K562 (cell line): ENCODE data around the gene RNF44. TPM values are rescaled to one million over a fixed set of nuclear protein-coding genes. Genes with fewer than 3 reads are reported as not detected.

Source experiments
- ATAC-seq: fragments of 200-7000 bp; cut with Tn5 transposase; 3 replicates; pipeline ENCODE4 v1.9.1; 2020; ENCODE audit warnings: moderate library complexity
- BruUV-seq: library from RNA; stranded (reverse); fragments of 400-500 nt; replicated peaks from 2 replicates; lab custom pipeline; 2021; lab: Mats Ljungman, UMichigan
- CTCF ChIA-PET: fragments of 300-600 bp; formaldehyde crosslinking; extraction: SDS; loops from one replicate; lab custom pipeline; 2021; ENCODE audit warnings: low intra/inter-chr PET ratio; lab: Yijun Ruan, JAX
- POLR2A ChIA-PET: fragments of 300-600, 350-650 bp; sonication (Branson Sonifier 250); formaldehyde crosslinking; extraction: SDS; loops from one replicate; lab custom pipeline; 2021; ENCODE audit warnings: antibody characterized with exemption, inconsistent platforms; lab: Yijun Ruan, JAX
- DNase-seq, 4 experiments: peaks; one replicate each; pipeline versions ENCODE4 v3.0.0 to v3.0.0-alpha.2; 2011 to 2018; ENCODE audit warnings: low spot score in 3 of 4, mixed read lengths in 3 of 4; ENCODE audit errors: extremely low read depth in 1 of 4
- FAIRE-seq: peaks from 2 replicates; lab custom pipeline; 2011; peaks lifted over from hg19 to GRCh38; lab: Jason Lieb, UNC
- H2AFZ ChIP-seq: 2 replicates; pipeline ENCODE4 v1.6.0; 2011; ENCODE audit warnings: low read depth, low read length, control low read depth, inconsistent platforms
- H3K27ac ChIP-seq: fragments of 200-600 bp; 3 replicates; pipeline ENCODE4 v1.8.0; 2011; ENCODE audit warnings: low read depth, mild to moderate bottlenecking, control low read depth, inconsistent platforms, low read length, moderate library complexity, mixed read lengths; ENCODE audit errors: extremely low read depth
- H3K27me3 ChIP-seq, 2 experiments: fragments of 300-600 bp in 1 of 2; 2 replicates in 1 of 2; 3 replicates in 1 of 2; pipeline versions ENCODE4 v1.6.0 to v1.8.0; 2011; ENCODE audit warnings: inconsistent platforms in 2 of 2, low read length in 2 of 2, mild to moderate bottlenecking in 1 of 2, mixed read lengths in 1 of 2, moderate library complexity in 1 of 2; ENCODE audit not compliant: control insufficient read depth in 2 of 2, insufficient read depth in 2 of 2
- H3K36me3 ChIP-seq: fragments of 300-600 bp; 3 replicates; pipeline ENCODE4 v1.8.0; 2011; ENCODE audit warnings: mild to moderate bottlenecking, low read length, inconsistent platforms; ENCODE audit not compliant: control insufficient read depth, insufficient read depth
- H3K4me1 ChIP-seq, 2 experiments: fragments of 200-600 bp in 1 of 2; replicated peaks in 1 of 2; 2 replicates in 1 of 2; 3 replicates in 1 of 2; pipeline versions ENCODE4 v1.5.1 to v1.8.0; 2011; ENCODE audit warnings: inconsistent platforms in 2 of 2, low read length in 2 of 2, mild to moderate bottlenecking in 1 of 2, mixed read lengths in 1 of 2, moderate library complexity in 1 of 2; ENCODE audit not compliant: control insufficient read depth in 2 of 2, insufficient read depth in 2 of 2
- H3K4me2 ChIP-seq: 2 replicates; pipeline ENCODE4 v1.6.1; 2011; ENCODE audit warnings: low read length, control low read depth, inconsistent platforms, mixed read lengths; ENCODE audit not compliant: insufficient read depth
- H3K4me3 ChIP-seq: fragments of 200-600 bp; sonication (generic), shearing (Covaris generic); 2 replicates; pipeline ENCODE4 v1.5.1; 2016; ENCODE audit warnings: control low read depth, inconsistent platforms
- H3K79me2 ChIP-seq: fragments of 200-600 bp; 3 replicates; pipeline ENCODE4 v1.8.0; 2011; ENCODE audit warnings: low read length, inconsistent platforms; ENCODE audit not compliant: control insufficient read depth, insufficient read depth
- H3K9ac ChIP-seq, 2 experiments: 2 replicates each; pipeline versions ENCODE4 v1.6.0 to v1.6.1; 2011; ENCODE audit warnings: low read depth in 2 of 2, low read length in 2 of 2, control low read depth in 1 of 2, inconsistent platforms in 1 of 2, mild to moderate bottlenecking in 1 of 2, mixed read lengths in 1 of 2; ENCODE audit not compliant: insufficient read depth in 1 of 2
- H3K9me1 ChIP-seq: one replicate; pipeline ENCODE4 v1.6.0; 2011; ENCODE audit warnings: inconsistent platforms, mild to moderate bottlenecking, low read length, moderate library complexity; ENCODE audit not compliant: control insufficient read depth, insufficient read depth
- H3K9me3 ChIP-seq: replicated peaks from 2 replicates; pipeline ENCODE4 v1.5.1; 2011; ENCODE audit warnings: low read depth, low read length, inconsistent platforms; ENCODE audit not compliant: control insufficient read depth, insufficient read depth
- H4K20me1 ChIP-seq: replicated peaks from 2 replicates; pipeline ENCODE4 v1.6.1; 2011; ENCODE audit warnings: low read length, inconsistent platforms, mixed read lengths; ENCODE audit not compliant: control insufficient read depth, insufficient read depth
- DIDO1 ChIP-seq: fragments of 450-650 bp; IDR thresholded peaks from 2 replicates; pipeline ENCODE4 v1.6.1; 2016; ENCODE audit warnings: low read depth, missing biosample characterization, missing genetic modification characterization
- DNMT1 ChIP-seq: fragments of 450-650 bp; IDR thresholded peaks from 2 replicates; pipeline ENCODE4 v1.6.1; 2016; ENCODE audit warnings: antibody characterized with exemption, mild to moderate bottlenecking
- HNRNPK ChIP-seq: fragments of 200-400 bp; formaldehyde crosslinking; IDR thresholded peaks from one replicate; pipeline ENCODE4 v1.6.1; 2018; ENCODE audit warnings: mild to moderate bottlenecking, low read depth, low read length; ENCODE audit not compliant: poor library complexity, severe bottlenecking
- JUNB ChIP-seq: fragments of 450-650 bp; formaldehyde crosslinking; conservative IDR thresholded peaks from 2 replicates; pipeline ENCODE4 v1.4.0; 2020; ENCODE audit warnings: mild to moderate bottlenecking
- KDM4B ChIP-seq, 2 experiments: fragments of 450-650 bp in 1 of 2; sonication (generic) in 1 of 2; IDR thresholded peaks; 2 replicates each; pipeline ENCODE4 v1.6.1; 2016 to 2017; ENCODE audit warnings: borderline replicate concordance in 2 of 2, antibody characterized with exemption in 1 of 2, low read depth in 1 of 2, mild to moderate bottlenecking in 1 of 2
- MCM7 ChIP-seq, 2 experiments: fragments of 450-650 bp; IDR thresholded peaks; 2 replicates each; pipeline ENCODE4 v1.6.1; 2016 to 2018
- MEIS2 ChIP-seq: fragments of 450-650 bp; IDR thresholded peaks from 2 replicates; pipeline ENCODE4 v1.6.1; 2014; ENCODE audit warnings: mild to moderate bottlenecking; ENCODE audit not compliant: partially characterized antibody
- PHF8 ChIP-seq: fragments of 200-600 bp; sonication (generic); IDR thresholded peaks from 2 replicates; pipeline ENCODE4 v1.6.1; 2012; ENCODE audit warnings: mixed run types, mild to moderate bottlenecking, inconsistent platforms, low read length, moderate library complexity, borderline replicate concordance
- PRPF4 ChIP-seq: fragments of 200-400 bp; formaldehyde crosslinking; IDR thresholded peaks from one replicate; pipeline ENCODE4 v1.6.1; 2017; ENCODE audit warnings: low read length, low read depth, mild to moderate bottlenecking; ENCODE audit not compliant: insufficient read depth, poor library complexity, severe bottlenecking
- SIN3B ChIP-seq: fragments of 450-650 bp; IDR thresholded peaks from 2 replicates; pipeline ENCODE4 v1.6.1; 2017; ENCODE audit warnings: low read depth, mild to moderate bottlenecking, moderate library complexity
- SMAD4 ChIP-seq: fragments of 250-450 bp; sonication (Bioruptor Pico); conservative IDR thresholded peaks from 2 replicates; pipeline ENCODE4 v1.8.0; 2021; ENCODE audit warnings: inconsistent platforms, mild to moderate bottlenecking, moderate library complexity
- TBL1XR1 ChIP-seq, 2 experiments: IDR thresholded peaks; 2 replicates each; pipeline ENCODE4 v1.6.1; 2012; ENCODE audit warnings: improper control_type of control experiment in 2 of 2, low read length in 2 of 2, mild to moderate bottlenecking in 1 of 2
- YY1 ChIP-seq, 3 experiments: IDR thresholded peaks; 2 replicates each; pipeline ENCODE4 v1.6.1; 2011; ENCODE audit warnings: low read length in 2 of 3, mild to moderate bottlenecking in 2 of 3, moderate library complexity in 2 of 3, borderline replicate concordance in 1 of 3, control low read depth in 1 of 3, low read depth in 1 of 3; ENCODE audit not compliant: insufficient read depth in 3 of 3, insufficient replicate concordance in 2 of 3, control insufficient read depth in 1 of 3, insufficient read length in 1 of 3; ENCODE audit errors: extremely low read depth in 1 of 3
- ZBTB1 ChIP-seq: sonication (generic); formaldehyde crosslinking; IDR thresholded peaks from 2 replicates; pipeline ENCODE4 v1.8.1; 2023; ENCODE audit warnings: missing genetic modification reagents, low read depth, mild to moderate bottlenecking, borderline replicate concordance
- ZNF324 ChIP-seq: fragments of 250-450 bp; sonication (Bioruptor Pico); IDR thresholded peaks from 2 replicates; pipeline ENCODE4 v1.4.0; 2020; ENCODE audit warnings: mild to moderate bottlenecking
- ZZZ3 ChIP-seq: fragments of 450-650 bp; IDR thresholded peaks from 2 replicates; pipeline ENCODE4 v1.6.1; 2016; ENCODE audit warnings: antibody characterized with exemption, mild to moderate bottlenecking, moderate library complexity
- WGBS: fragments of 100-300 bp; shearing (Covaris generic); methylation state at CpG from one replicate; pipeline ENCODE4 v1.1.6; 2016; ENCODE audit warnings: low coverage, mixed read lengths; ENCODE audit not compliant: insufficient coverage; ENCODE audit errors: missing lambda C conversion rate; 5-methylcytosine and 5-hydroxymethylcytosine counted together
- in situ Hi-C: fragments of 300-500 bp; cut with MboI; formaldehyde crosslinking; loops from 4 replicates; pipeline ENCODE4 v1.15.0; 2018; ENCODE audit warnings: inconsistent platforms, mixed read lengths
- intact Hi-C: fragments of 100-400 bp; cut with micrococcal nuclease; formaldehyde crosslinking; loops from 2 replicates; pipeline ENCODE4 v1.14.2; 2022
- polyA plus RNA-seq, 8 experiments: library from polyadenylated mRNA; depleted of rRNA in 4 of 8; stranded (reverse) in 5 of 8; unstranded in 3 of 8; fragments of >200 nt; fragmentation: Nextera tagmentation in 2 of 8; fragmentation: Illumina TruSeq in 1 of 8; extraction: Ambion mirVana in 2 of 8; extraction: Trizol in 1 of 8; gene quantifications; 2 replicates each; pipeline versions ENCODE4 v1.2.1 to v1.2.3, GENCODE V29; 2011 to 2014; ENCODE audit warnings: inconsistent platforms in 1 of 8, missing spikeins in 1 of 8
- total RNA-seq, 7 experiments: library from RNA; depleted of rRNA in 6 of 7; stranded (reverse); fragments of >200 nt in 6 of 7; fragmentation: Illumina TruSeq in 2 of 7; extraction: Trizol in 2 of 7; gene quantifications; 2 replicates each; pipeline versions ENCODE4 v1.2.1 to v1.2.3, GENCODE V29; 2011 to 2021; ENCODE audit warnings: low replicate concordance in 1 of 7
- TF ChIP-seq, protein P1 (sequence below): sonication (generic); formaldehyde crosslinking; IDR thresholded peaks from 2 replicates; pipeline ENCODE4 v1.8.0; 2023; ENCODE audit warnings: mild to moderate bottlenecking, missing genetic modification reagents

RNF44 gene
- total and polyA plus RNA-seq, 9 of the 15 experiments (the other 6 are each of a cell fraction or from before 2014, with no cell fraction given), result 1.6 to 82.6 (median 7.4) TPM

DNA sequence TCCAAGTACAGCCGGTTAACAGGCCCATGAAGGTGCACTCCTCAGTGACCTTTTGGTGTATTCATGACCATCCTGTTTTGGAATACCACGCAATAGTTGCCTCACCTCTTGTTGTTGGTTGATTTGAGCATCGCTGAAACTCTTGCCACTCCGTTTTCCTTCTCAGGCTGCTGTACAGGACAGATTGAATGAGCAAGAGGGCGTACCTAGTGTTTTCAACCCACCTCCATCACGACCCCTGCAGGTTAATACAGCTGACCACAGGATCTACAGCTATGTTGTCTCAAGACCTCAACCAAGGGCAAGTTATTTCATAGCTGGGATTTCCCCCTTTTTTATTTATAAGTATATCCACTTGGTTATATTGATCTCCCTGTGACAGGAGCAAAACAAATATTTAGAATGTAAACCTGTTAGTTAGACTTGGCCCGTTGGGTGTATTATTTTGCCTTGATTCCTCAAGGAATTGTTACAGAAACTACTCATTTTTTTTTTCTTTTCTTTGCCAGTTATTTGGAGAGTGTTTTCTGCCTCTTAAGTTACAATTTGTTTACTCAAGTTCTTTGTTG lies 50.9 kb downstream of the RNF44 start (continued):
- no peak for TF ChIP-seq HNRNPK
- TF ChIP-seq MEIS2, result no peak
- TF ChIP-seq KDM4B (IDR thresholded peaks at IDR 0.05; ENCODE audit: borderline replicate concordance in 2 of 2, low read depth in 1 of 2), result no peak
- no peak for TF ChIP-seq ZZZ3

DNA sequence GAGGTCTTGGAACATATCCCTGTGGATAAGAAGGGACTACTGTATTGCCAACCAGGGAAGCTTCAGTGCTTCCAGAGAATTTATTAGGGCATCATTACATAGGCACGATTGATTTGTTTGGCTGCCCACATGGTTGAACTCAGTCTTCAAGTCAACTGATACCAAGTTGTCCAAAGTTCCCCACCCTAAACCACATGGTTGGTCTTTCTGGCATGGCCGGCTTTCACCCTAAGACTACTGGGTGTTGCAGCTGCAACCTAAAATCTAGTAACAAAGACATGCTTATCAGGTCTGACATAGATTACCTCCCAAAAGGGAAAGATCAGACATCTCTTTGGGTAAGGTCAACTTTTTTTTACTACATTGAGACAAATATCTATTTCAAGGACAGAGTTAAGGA lies 52.0 kb downstream of the RNF44 start:
- H3K79me2 ChIP-seq, result peaks cover 27% of the 10 kb centered on the region
- H3K4me2 ChIP-seq, result no peak overlapping the region
- no peak for FAIRE-seq
- 56% methylated on average over 2 of the region's 2 CpGs for WGBS
- intact Hi-C loops (loop anchor here (10.0 kb wide), 1 partner anchor 70 kb away; the partner anchor contains the start of gene CLTB), in situ Hi-C loops (no loop called here)
- no peak for ATAC-seq
- H3K27ac ChIP-seq, result no peak overlapping the region
- H2AFZ ChIP-seq, result no peak overlapping the region
- peaks cover 71% of the 10 kb centered on the region for H3K36me3 ChIP-seq
- BruUV-seq, result no TSS peak
- no peaks in the 10 kb centered on the region for H4K20me1 ChIP-seq
- ChIA-PET CTCF (no interaction called here), POLR2A (interaction anchor here (1.0 to 1.2 kb wide), 2 partner anchors 23 to 97 kb away, joined by 3 read pairs; partner anchors contain the start of genes HIGD2A and NOP16)
- no peak for DNase-seq
- H3K4me3 ChIP-seq, result no peak overlapping the region
- no peak overlapping the region for H3K9ac ChIP-seq
- H3K27me3 ChIP-seq, result no peaks in the 10 kb centered on the region
- H3K9me3 ChIP-seq, result no peaks in the 10 kb centered on the region
- no peaks in the 10 kb centered on the region for H3K9me1 ChIP-seq
- peaks cover 0 to 4% of the 10 kb centered on the region in 2 experiments; a peak in 2 of 5 replicates for H3K4me1 ChIP-seq
- TF ChIP-seq DIDO1 (no peak), MCM7 (IDR thresholded peaks at IDR 0.05) (no peak), PRPF4 (no peak), TBL1XR1 (IDR thresholded peaks at IDR 0.05; ENCODE audit: low read length in 2 of 2) (no peak), HNRNPK (no peak), DNMT1 (no peak), YY1 (IDR thresholded peaks at IDR 0.05; ENCODE audit: borderline replicate concordance in 1 of 3, control insufficient read depth in 1 of 3, extremely low read depth in 1 of 3, insufficient read depth in 3 of 3, insufficient read length in 1 of 3, insufficient replicate concordance in 2 of 3, low read depth in 1 of 3, low read length in 2 of 3) (no peak), JUNB (CRISPR knock-in tag) (no peak), PHF8 (no peak), SMAD4 (CRISPR knock-in tag) (no peak), SIN3B (no peak), ZNF324 (CRISPR knock-in tag) (no peak), ZBTB1 (no peak)
- TF ChIP-seq, protein P1, sequence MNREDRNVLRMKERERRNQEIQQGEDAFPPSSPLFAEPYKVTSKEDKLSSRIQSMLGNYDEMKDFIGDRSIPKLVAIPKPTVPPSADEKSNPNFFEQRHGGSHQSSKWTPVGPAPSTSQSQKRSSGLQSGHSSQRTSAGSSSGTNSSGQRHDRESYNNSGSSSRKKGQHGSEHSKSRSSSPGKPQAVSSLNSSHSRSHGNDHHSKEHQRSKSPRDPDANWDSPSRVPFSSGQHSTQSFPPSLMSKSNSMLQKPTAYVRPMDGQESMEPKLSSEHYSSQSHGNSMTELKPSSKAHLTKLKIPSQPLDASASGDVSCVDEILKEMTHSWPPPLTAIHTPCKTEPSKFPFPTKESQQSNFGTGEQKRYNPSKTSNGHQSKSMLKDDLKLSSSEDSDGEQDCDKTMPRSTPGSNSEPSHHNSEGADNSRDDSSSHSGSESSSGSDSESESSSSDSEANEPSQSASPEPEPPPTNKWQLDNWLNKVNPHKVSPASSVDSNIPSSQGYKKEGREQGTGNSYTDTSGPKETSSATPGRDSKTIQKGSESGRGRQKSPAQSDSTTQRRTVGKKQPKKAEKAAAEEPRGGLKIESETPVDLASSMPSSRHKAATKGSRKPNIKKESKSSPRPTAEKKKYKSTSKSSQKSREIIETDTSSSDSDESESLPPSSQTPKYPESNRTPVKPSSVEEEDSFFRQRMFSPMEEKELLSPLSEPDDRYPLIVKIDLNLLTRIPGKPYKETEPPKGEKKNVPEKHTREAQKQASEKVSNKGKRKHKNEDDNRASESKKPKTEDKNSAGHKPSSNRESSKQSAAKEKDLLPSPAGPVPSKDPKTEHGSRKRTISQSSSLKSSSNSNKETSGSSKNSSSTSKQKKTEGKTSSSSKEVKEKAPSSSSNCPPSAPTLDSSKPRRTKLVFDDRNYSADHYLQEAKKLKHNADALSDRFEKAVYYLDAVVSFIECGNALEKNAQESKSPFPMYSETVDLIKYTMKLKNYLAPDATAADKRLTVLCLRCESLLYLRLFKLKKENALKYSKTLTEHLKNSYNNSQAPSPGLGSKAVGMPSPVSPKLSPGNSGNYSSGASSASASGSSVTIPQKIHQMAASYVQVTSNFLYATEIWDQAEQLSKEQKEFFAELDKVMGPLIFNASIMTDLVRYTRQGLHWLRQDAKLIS (CRISPR knock-in tag), result no peak
